MCF 10A (cell line): ENCODE measurements around the gene TUBA3E. TPM values are rescaled to one million over a fixed set of nuclear protein-coding genes. Genes with fewer than 3 reads are reported as not detected.
"Not testable (repeated sequence)": the region's sequence is repeated elsewhere in the genome, so short reads cannot be mapped to it uniquely, and the experiment has no call there.

Experiments used
- BruUV-seq: library from RNA; stranded (reverse); fragments of 400-500 nt; replicated peaks from 2 replicates; lab custom pipeline; 2021; lab: Mats Ljungman, UMichigan
- CTCF ChIA-PET: fragments of 300-600 bp; sonication (Branson Sonifier 250); formaldehyde crosslinking; extraction: SDS; loops from one replicate; lab custom pipeline; 2021; ENCODE audit warnings: antibody characterized with exemption, inconsistent platforms; lab: Yijun Ruan, JAX
- POLR2A ChIA-PET: fragments of 300-600, 350-650 bp; sonication (Branson Sonifier 250); formaldehyde crosslinking; extraction: SDS; loops from one replicate; lab custom pipeline; 2020; ENCODE audit warnings: antibody characterized with exemption, inconsistent platforms; lab: Yijun Ruan, JAX
- DNase-seq: peaks from one replicate; pipeline ENCODE4 v3.0.0-alpha.2; 2018; ENCODE audit not compliant: unreplicated experiment
- H3K27ac Mint-ChIP-seq: one replicate; pipeline ENCODE4 v1.8.0; 2022; ENCODE audit warnings: mild to moderate bottlenecking, low read depth, mixed read lengths; ENCODE audit not compliant: unreplicated experiment
- H3K27me3 Mint-ChIP-seq: one replicate; pipeline ENCODE4 v1.8.0; 2022; ENCODE audit warnings: mixed read lengths; ENCODE audit not compliant: insufficient read depth, unreplicated experiment
- H3K36me3 Mint-ChIP-seq: one replicate; pipeline ENCODE4 v1.8.0; 2022; ENCODE audit warnings: mild to moderate bottlenecking, moderate library complexity, mixed read lengths; ENCODE audit not compliant: insufficient read depth, unreplicated experiment
- H3K4me1 Mint-ChIP-seq: one replicate; pipeline ENCODE4 v1.8.0; 2022; ENCODE audit warnings: mixed read lengths; ENCODE audit not compliant: insufficient read depth, unreplicated experiment
- H3K4me3 Mint-ChIP-seq: one replicate; pipeline ENCODE4 v1.8.0; 2022; ENCODE audit warnings: mild to moderate bottlenecking, moderate library complexity, mixed read lengths; ENCODE audit not compliant: unreplicated experiment
- H3K9me3 Mint-ChIP-seq: one replicate; pipeline ENCODE4 v1.8.0; 2022; ENCODE audit warnings: mixed read lengths; ENCODE audit not compliant: unreplicated experiment
- CTCF ChIP-seq: fragments of 200-600 bp; IDR thresholded peaks from one replicate; pipeline ENCODE4 v1.8.0; 2022; ENCODE audit warnings: antibody characterized with exemption, mild to moderate bottlenecking; ENCODE audit not compliant: unreplicated experiment
- intact Hi-C: fragments of 100-400 bp; cut with micrococcal nuclease; formaldehyde crosslinking; loops from 2 replicates; pipeline ENCODE4 v1.14.1; 2022
- total RNA-seq: library from RNA; stranded (reverse); gene quantifications from 2 replicates; pipeline ENCODE4 v1.2.3, GENCODE V29; 2022

The TUBA3E gene
- total RNA-seq, 1 experiment from 2014 or later, result not detected

- DNase-seq, result no peak
- ChIA-PET CTCF (no interaction called here), POLR2A (no interaction called here)
- Mint-ChIP-seq H3K27me3 (no peaks in the 10 kb centered on the region), H3K9me3 (no peaks in the 10 kb centered on the region), H3K4me1 (no peaks in the 10 kb centered on the region), H3K27ac (no peak overlapping the region), H3K36me3 (peaks cover 65% of the 10 kb centered on the region), H3K4me3 (no peak overlapping the region)
- intact Hi-C loops, result no loop called here
- no TSS peak for BruUV-seq
- no peak for TF ChIP-seq CTCF
Measured at GRCh38 chr2:130165293-130166016, 32.8 kb downstream of the TUBA3E start.

GRCh38 chr2:130162968-130163367 lies 35.3 kb downstream of the TUBA3E start:
- ChIA-PET CTCF (no interaction called here), POLR2A (no interaction called here)
- H3K4me1 Mint-ChIP-seq, result no peaks in the 10 kb centered on the region
- H3K27me3 Mint-ChIP-seq, result no peaks in the 10 kb centered on the region
- H3K27ac Mint-ChIP-seq, result no peak overlapping the region
- peaks cover 50% of the 10 kb centered on the region for H3K36me3 Mint-ChIP-seq
- no peak for DNase-seq
- intact Hi-C loops, result no loop called here
- H3K9me3 Mint-ChIP-seq, result no peaks in the 10 kb centered on the region
- no TSS peak for BruUV-seq
- H3K4me3 Mint-ChIP-seq, result no peak overlapping the region
- no peak for TF ChIP-seq CTCF

GRCh38 chr2:130162486-130162885 lies 35.8 kb downstream of the TUBA3E start:
- POLR2A ChIA-PET, CTCF ChIA-PET, H3K27ac Mint-ChIP-seq, H3K4me1 Mint-ChIP-seq, H3K9me3 Mint-ChIP-seq, H3K27me3 Mint-ChIP-seq, DNase-seq, H3K4me3 Mint-ChIP-seq, intact Hi-C loops, BruUV-seq: not testable (repeated sequence)
- peaks cover 46% of the 10 kb centered on the region for H3K36me3 Mint-ChIP-seq

GRCh38 chr2:130160838-130161705 lies 37.2 kb downstream of the TUBA3E start:
- POLR2A ChIA-PET, intact Hi-C loops, CTCF ChIA-PET, BruUV-seq, H3K9me3 Mint-ChIP-seq, H3K4me1 Mint-ChIP-seq, H3K27ac Mint-ChIP-seq, H3K27me3 Mint-ChIP-seq, DNase-seq, H3K4me3 Mint-ChIP-seq: not testable (repeated sequence)
- H3K36me3 Mint-ChIP-seq, result peaks cover 34% of the 10 kb centered on the region

- peaks cover 40% of the 10 kb centered on the region for H3K36me3 Mint-ChIP-seq
- TF ChIP-seq CTCF, result no peak
- BruUV-seq, result no TSS peak
- no peak overlapping the region for H3K4me3 Mint-ChIP-seq
- H3K4me1 Mint-ChIP-seq, result no peaks in the 10 kb centered on the region
- DNase-seq, result no peak
- H3K27ac Mint-ChIP-seq, result no peak overlapping the region
- POLR2A ChIA-PET, result no interaction called here
- no peaks in the 10 kb centered on the region for H3K27me3 Mint-ChIP-seq
- intact Hi-C loops, result no loop called here
- H3K9me3 Mint-ChIP-seq, result no peaks in the 10 kb centered on the region
- CTCF ChIA-PET, result no interaction called here
Measured at GRCh38 chr2:130160131-130160530, 38.1 kb downstream of the TUBA3E start.

GRCh38 chr2:130159376-130159775 lies 38.9 kb downstream of the TUBA3E start:
- H3K4me1 Mint-ChIP-seq, H3K9me3 Mint-ChIP-seq, BruUV-seq, POLR2A ChIA-PET, intact Hi-C loops, H3K4me3 Mint-ChIP-seq, DNase-seq, H3K27ac Mint-ChIP-seq, H3K27me3 Mint-ChIP-seq, CTCF ChIA-PET: not testable (repeated sequence)
- H3K36me3 Mint-ChIP-seq, result peaks cover 35% of the 10 kb centered on the region
